NCI-H69 (cell line): ENCODE results near the gene WDR1.
A peak's percentile ranks its signal among the peaks of the same experiment; 100 is the strongest.

ENCODE experiments used
- DNase-seq: peaks from one replicate; lab custom pipeline; 2025; lab: John Stamatoyannopoulos, UW

WDR1 gene

GRCh38 chr4:10097906-10098779, 18.5 kb downstream of the WDR1 start:
- DNase-seq = no peak

GRCh38 chr4:10096978-10097335, 19.6 kb downstream of the WDR1 start:
- DNase-seq = no peak

GRCh38 chr4:10096201-10096977, 20.2 kb downstream of the WDR1 start:
- DNase-seq = no peak

DNA sequence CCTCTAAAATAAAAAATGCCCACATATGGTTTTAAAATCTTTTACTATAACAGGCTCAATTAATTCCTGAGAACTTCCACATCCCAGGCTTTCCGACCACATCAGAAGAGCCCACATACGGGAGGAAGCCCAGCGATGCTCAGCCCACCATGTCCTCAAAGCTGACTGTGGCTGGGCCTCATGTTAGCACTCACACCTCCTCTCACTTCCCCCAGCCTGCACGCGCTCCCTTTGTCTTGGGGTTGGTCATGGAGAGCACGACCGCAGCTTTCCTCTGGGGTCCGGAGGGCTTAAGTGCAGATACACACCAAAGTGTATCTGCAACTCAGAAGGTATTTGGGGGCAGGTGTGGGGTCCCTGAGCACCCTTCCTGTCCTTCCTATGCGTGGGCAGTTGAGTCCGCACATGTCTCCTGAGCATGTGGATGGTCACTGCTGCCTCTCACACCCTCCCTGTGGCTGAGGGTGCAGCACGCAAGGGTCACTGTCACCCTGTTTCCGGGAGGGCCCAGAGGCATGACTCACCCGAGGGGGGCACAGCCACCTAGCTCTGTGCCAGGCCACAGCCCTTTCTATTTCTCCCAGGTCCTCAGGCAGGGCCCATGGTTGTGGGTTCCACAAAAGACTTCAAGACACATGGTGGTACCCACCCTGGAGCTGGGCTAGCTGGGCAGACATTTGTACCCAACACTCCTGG, 21.2 kb downstream of the WDR1 start:
- DNase-seq = no peak

DNA sequence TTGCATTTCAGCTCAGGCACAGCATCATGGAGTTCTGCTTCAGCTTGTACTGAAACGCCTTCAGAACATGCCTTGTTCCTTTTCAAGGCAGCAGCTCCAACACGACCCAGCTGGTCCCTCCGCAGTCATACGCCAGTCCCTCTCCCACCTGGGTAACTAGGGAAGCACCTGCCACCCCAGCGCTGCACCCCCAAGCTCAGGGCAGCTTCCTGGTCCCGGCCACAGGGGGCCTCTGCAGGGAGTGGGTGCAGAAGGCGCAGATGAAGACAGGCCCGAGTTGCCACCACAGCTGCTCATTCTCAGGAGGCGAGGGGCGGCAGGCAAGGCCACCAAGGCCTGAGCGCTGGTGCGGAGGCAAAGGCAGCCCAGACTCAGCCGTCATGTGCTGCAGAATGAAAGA, 21.8 kb downstream of the WDR1 start:
- no peak for DNase-seq

GRCh38 chr4:10093801-10094552, 22.6 kb downstream of the WDR1 start:
- no peak for DNase-seq

- no peak for DNase-seq
Measured at GRCh38 chr4:10093271-10093621, 23.4 kb downstream of the WDR1 start.

GRCh38 chr4:10092481-10093270, 23.9 kb downstream of the WDR1 start:
- peak; percentile 1 for DNase-seq

GRCh38 chr4:10091531-10092181, 24.9 kb downstream of the WDR1 start:
- DNase-seq = no peak

DNA sequence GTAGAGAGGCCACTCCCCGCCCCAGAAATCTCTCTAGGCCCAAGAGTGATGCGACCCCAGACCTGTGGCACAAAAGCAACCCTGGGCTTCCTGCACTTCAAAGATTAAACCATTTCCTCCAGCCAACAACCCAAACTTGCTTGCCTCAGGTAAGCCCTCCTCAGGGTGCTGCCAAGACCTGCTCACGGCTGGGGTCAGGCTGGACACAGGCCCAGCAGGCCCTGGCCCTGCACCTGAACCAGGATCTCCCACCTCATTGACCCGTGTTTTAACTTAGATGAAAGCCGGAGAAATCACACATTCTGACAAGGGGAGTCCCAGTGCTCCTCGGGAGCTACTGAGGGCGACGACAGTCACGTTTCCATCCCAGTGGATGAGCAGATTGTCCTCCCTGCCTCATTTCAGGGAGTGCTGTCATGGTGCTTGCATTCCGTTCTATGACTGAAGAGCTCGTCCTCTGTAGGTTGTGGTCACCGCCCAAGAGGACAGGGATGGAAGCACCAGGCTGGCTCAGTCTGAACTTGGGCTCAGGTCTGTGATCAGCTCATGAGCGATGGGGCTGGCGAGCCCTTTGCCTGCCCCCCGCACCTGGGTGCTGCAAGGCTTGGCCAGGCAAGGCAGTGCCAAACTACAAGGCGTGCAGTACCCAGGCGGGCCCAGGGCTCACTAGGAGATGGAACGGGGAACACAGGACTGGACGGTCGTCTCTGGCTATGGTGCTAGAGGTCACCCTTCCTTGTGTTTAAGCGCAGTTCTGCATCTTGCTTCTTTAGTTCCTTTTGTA, 25.9 kb downstream of the WDR1 start:
- DNase-seq = no peak

DNA sequence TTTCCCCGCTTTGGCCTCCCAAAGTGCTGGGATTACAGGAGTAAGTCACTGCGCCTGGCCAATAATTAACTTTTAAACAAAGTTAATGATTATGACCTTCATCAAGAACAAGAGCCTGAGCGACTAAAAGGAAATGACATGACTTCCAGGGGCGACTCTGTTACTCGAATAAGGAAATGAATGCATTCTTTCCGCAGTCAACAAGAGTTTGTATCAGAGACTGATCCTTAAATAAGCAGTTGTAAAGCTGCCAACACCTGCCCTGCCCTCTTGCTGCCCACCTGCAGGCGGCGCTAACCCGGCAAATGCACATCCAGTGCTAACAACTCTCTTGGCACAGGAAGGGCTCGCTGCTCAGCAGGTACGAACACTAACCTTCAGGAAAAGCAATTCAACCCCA, 27.3 kb downstream of the WDR1 start:
- DNase-seq = peak; percentile 3

DNA sequence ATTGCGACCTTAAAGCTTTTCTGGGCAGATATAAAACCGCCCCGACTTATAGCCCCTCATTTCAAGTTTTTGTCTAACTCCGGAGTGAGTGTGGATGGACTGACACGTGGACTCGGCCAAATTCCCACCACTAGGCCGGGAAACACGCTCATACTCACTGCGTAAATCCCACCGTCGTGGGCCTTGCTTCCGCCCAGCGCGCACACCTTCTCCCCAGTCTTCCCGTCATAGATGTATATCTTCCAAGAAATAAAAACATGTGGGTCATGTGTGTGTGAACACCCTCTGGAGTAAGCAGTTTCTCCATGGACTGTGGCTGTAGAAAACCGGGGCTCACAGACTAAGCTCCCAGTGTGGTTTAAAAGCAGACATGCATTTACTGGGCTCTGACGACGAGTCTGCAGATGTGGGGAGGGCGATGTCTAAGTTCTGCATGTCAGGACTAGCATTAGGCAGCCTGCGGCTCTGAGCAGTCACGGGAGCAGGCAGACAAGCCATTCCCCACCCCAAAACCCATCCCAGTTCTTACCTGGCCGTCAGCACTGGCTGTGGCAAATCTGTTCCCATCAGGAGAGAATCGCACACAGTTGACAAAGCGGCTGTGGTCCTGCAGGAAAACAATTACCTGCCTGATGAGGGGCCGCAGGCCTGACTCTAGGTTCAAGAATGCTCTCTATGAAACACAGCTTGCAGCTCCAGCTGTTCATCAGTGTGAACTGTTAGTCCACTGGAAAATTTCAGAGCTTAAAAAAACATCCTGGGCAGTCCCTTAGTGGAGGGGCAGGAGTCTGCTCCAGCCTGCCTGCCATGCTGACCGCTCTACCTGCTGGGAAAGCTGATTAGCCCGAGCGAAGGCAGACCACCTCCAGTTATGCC, 28.2 kb downstream of the WDR1 start:
- DNase-seq = no peak

- no peak for DNase-seq
Measured at GRCh38 chr4:10087152-10087791, 29.3 kb downstream of the WDR1 start.

DNA sequence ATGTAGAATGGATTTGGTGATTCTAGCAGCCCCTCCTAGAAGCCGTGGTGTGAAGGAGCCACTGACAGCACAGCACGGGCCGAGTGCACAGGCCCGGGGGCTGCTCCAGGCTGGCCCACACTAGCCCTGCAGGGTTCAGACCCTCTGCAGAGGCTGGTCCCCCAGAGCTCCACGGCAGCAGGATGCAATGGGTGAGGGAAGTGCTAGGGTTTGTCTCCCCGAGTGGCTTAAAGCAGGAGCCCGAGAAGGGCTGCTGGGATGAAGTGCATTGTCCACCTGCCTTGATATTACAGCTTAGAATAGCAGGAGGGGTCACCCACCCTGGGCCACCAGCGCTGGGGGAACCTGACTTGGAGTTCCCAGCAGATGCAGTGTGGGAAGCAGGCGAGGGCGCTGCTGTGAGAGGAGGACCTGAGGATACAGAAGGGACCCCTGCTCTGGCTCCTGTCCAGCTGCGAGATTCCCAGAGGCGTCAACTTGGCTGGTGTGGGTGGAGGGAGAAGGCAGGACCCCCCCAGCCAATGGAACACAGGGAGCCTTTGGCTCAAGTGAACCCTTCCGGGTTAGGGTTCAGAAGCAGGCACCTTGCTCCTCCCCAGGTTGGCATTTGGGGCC, 30.0 kb downstream of the WDR1 start:
- no peak for DNase-seq

- no peak for DNase-seq
Measured at GRCh38 chr4:10085828-10086505, 30.6 kb downstream of the WDR1 start.

DNA sequence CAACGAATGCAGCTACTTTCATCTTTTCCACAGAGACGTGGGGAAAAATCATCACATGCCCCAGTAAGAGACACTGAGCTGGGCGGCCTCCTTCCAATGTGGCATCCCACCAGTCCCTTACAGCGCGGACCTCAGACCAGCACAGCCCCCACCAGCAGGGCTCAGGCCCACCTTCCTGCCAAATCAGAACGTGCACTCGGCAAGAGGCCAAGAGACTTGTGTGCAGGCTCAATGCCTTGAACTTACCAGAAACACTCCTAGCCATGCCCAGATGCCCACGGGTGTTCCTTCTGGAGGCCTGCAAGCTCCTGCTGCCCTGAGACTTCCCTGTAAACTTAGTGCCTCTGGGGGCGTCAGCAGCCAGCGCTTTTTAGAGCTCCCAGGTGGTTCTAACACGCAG, 31.2 kb downstream of the WDR1 start:
- DNase-seq = no peak

GRCh38 chr4:10084651-10085358, 31.8 kb downstream of the WDR1 start:
- DNase-seq = no peak
